ENCODE data around the gene AZU1.

Gene AZU1

DNA sequence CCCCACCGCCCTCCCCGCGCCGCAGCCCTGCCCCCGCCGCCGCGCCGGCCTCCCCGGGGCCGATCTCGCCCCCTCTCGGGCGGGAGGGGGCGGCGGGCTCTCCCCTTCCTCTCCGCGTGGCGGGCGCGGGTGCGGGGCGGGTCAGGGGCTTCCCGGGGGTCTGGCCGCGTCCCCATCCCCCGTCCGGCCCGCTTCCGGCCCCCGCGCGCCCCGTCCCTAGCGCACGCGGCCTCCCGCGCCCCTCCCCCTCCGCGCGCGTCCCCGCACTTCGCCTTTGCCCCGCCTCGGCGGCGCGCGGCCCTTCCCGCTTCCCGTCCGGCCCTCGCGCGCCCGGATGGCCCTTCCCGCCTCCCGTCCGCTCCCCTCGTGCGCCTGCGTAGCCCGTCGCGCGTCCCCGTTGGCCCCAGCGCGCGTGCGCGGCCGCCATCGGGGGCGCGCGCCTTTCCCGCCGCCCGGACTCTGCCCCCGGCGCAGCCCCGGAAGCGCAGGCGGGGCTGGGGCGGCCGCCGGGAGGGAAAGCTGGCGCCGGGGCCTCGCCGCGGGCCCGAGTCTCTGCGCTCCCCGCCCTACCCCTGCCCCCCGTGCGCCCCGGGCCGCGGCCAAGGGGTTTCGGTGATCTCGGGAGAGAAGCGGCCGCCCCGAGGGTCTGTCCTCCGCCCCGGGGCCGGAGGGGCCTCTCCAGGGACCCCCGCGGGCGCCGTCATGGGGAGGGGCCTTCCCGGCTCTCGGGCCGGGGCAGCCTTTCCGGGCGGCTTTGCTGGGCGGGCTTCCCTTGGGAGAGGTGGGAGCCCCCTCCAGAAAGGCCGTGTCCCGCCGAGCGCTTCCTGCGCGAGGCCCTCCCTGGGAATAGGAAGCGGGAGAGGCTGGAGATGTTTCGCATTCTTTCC is 29.9 kb upstream of the AZU1 start:
- DNase-seq (ENCODE audit: low read depth) = peak; percentile 57

DNA sequence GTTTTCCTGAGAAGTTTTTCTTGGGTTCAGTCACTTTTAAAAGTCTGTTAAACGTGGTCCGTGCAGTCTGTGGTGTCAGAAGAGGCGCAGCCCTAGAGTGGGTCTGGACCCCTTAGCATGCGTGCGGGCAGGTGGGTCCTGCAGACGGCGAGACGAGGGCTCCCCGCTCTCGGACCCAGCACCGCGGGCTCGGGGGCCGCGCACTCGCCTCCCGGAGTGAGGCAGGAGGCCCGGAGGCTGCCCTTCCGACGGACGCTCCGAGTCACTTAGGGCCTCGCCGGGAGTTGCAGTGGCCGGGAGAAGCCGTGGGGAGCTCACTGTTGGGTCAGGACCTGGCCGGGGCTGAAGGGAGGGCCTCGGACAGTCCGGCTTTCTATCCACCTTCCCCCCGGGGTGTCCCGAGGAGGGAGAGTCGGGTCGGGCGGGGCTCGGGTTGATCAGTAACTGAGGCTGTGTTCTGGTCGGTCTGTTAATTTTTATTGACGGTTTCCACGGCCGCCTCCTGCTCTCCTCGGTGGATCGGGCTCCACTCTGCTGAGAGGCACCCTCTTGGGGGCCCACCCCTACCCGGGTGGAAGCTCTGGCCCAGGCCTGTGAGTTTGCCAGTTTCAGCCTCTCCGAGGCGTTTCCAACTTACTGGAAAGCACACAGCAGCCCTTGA is 29.1 kb upstream of the AZU1 start:
- DNase-seq (ENCODE audit: low read depth) = no peak

DNA sequence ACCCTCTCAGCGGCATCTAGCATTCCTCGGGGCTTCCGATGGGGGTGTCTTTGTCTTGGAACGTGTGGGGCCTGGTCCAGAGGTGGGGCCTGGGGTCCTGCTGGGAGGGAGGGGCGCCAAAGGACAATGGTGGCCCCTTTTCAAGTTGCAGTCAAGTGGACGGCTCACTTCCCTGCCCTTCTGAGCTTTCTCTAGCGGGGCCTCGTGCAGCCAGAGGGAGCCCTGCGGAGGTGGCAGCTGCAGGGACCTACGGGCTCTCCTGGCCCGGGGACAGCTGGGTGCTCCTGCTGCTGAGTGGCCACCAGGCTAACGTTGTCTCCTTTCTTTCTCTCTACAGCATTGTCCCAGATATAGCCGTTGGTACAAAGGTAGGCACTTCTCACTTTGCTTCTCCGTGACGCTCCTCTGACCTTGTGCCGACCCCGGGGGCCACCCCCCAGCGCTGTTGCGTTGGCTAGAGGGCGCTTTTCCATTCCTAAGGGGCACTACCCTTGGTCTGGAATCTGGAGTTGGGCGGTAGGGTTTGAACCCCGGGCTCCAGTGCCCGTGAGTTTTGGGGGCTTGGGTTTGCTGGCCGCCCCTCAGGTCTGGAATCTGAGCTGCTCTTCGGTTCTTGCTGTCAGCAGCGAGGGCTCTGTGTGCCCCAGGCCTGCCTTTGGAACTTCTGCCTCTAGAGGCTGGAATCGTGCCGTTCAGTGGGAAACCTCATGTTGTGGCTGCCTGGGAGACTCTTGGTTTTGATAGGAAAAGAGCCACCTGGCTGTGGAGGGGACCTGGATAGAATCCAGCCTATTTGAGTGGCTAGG is 28.4 kb upstream of the AZU1 start:
- no peak for DNase-seq (ENCODE audit: low read depth)

DNA sequence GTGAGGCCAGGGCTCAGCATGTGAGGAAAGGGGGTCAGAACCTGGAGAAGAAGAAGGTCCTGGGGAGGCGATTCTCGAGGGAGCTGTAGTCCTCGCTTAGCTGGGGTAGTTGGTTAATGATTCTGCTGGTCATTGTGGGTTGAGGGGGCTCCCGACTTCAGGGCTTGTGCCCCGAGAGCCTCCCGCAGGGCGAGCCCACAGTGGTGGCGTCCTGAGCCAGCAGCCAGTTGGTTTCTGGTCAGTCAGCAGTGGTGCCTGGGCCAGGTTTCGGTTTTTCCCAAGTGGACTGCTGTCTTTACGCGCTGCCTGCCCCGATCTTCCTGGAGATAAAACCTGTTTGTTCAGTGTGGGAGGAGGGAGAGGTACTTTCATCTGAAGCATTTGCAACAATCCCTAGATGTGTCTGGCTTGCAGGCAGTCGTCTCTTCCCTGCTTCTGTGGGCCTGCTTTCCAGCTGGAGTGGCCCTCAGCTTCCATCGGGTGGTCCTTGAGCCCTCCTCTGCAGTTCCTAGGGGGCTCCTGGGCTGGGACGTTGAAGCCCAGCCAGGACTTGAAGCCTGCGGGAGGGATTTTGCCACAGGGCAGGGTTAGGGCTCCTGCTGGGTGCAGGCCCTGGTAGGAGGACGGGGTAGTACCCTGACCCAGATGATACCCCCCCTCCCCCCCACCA is 27.1 kb upstream of the AZU1 start:
- no peak for DNase-seq (ENCODE audit: low read depth)

DNA sequence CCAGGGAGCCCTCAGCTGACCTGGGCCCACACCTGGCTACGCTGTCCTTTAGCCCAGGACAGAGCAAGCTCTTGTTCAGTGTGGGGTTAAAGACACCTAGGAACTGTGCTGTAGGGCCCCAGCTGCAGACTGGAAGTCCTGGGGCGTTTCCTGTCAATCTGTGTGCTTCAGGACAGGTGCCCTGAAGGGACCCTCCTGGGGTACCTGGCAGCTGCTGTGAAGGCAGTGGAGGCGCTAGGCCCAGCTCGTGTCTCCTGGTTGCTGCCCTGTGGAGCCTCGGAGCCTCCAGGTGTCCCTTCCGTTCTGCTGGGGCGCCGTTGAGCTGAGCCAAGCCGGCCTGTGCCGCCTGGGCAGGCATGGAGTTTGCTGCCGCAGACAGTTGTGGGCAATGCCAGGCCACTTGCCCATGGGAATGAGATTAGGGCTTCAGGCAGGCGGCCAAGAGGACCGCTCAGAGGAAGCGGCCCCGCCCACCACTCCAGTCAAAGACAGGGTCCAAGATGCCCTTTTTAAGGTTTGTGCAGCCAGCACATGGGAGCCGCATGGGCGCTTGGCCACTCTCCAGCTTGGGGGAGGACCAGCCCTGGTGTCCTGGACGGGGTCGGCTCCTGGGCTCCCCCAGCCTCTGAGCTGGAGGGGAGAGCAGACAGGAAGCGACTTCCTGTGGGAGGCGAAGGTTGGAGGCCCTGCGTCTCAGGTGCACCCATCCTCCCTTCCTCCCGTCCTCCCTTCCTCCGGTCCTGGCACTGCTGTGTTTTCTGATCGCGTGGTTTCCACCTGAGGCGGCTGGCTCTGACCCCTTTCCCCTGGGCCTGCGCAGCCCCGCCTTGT is 26.4 kb upstream of the AZU1 start:
- DNase-seq (ENCODE audit: low read depth) = no peak

DNA sequence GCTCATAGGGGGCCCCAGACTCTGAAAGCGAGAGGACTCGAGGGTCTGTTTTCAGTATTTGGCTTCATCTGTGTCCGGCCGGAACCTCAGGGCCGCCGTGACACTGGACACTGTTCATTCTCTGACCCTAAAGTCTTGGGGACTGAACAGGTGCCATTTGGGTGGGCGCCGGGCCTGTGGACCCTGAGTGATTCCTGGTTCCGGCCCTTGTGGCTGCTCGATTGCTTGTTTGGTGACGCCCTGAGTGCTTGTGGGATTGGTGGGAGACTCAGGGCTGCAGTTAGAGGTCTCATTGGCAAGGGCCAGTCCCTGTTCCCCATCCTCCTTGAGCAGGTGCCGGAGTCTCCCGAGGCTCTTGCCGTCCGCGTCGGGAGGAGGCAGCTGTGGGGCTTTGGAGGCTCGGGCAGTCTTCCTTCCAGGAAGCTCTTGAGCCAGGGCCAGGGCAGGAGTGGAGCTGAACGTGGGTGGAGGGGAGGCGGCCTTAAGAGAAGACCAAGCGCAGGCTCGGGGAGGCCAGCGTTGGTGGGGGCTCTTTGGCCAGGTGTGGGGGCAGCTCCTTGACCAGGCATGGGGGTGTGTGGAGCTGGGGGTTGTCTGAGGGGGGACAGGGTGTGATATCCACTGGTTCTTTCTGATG is 25.7 kb upstream of the AZU1 start:
- no peak for DNase-seq (ENCODE audit: low read depth)

DNA sequence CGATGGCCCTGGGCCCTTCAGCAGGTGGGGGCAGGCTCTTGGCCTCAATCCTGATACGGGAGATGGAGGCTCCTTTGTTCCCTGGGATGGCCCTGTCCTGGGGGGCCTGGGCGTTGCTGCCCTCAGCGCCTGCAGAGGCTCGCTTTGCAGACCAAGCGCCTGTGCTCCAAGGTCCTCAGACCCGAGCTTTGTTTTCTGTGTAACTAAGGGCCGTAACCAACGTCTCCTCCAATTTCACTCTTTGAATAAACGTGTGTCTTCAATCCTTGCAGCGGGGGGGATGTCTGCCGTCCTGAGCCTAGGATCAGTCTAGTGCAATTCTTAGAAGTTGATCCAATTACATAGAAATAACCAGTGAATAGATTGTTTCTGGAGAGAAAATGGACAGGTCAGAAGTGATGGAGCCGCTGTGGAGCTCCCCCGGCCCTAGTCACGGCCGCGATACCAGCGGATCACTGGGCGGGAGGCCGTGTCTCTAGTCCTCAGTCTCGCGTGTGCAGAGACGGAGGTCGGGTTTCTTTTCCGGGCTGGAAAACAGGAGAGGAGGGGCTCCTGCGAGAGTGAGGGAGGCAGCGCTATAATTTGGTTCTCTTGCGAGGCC is 25.0 kb upstream of the AZU1 start:
- no peak for DNase-seq (ENCODE audit: low read depth)

DNA sequence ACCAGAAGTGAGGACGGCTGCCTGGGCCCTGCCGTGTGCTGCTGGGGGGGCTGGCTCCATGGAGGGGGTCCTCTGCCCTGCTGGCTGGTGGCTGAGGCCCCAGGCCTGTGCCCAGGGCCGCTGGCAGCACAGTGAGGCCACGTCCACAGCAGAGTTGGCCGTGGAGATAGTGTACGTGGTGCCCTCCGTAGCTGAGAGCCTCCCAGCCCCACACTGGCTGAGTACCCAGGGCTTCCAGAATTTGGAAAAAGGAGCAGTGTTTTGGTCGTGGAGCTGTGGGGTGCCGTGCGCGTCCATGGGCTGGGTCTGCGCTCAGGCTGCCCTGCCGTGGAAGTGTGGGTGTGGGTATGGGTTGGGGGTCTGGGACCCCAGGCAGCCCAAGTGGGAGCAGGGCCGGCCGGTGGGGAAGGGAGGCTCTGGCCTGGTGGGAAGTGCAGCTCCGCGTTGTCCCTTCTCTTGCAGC is 24.5 kb upstream of the AZU1 start:
- no peak for DNase-seq (ENCODE audit: low read depth)

DNA sequence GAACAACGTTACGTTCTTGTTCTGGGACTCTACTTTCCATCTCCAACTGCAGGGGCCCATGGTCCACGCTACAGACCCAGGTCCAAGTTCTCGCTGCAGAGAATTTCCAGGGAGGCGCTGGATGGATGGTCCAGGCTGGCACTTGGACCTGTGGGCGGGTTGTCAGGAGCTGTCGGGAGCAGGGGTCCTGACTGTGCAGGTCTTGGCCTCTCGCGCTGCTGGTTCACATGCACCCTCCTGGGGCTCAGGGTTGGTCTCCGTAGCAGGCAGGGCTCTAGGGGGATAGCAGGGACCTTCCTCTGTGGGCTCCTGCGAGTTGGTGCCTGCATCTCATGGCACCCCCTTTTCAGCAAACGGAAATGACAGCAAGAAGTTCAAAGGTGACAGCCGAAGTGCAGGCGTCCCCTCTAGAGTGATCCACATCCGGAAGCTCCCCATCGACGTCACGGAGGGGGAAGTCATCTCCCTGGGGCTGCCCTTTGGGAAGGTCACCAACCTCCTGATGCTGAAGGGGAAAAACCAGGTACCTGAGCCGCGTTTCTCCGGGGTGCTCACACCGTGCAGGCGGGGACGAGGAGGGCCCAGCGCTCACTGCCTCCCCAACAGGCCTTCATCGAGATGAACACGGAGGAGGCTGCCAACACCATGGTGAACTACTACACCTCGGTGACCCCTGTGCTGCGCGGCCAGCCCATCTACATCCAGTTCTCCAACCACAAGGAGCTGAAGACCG is 23.8 kb upstream of the AZU1 start:
- DNase-seq (ENCODE audit: low read depth) = no peak

DNA sequence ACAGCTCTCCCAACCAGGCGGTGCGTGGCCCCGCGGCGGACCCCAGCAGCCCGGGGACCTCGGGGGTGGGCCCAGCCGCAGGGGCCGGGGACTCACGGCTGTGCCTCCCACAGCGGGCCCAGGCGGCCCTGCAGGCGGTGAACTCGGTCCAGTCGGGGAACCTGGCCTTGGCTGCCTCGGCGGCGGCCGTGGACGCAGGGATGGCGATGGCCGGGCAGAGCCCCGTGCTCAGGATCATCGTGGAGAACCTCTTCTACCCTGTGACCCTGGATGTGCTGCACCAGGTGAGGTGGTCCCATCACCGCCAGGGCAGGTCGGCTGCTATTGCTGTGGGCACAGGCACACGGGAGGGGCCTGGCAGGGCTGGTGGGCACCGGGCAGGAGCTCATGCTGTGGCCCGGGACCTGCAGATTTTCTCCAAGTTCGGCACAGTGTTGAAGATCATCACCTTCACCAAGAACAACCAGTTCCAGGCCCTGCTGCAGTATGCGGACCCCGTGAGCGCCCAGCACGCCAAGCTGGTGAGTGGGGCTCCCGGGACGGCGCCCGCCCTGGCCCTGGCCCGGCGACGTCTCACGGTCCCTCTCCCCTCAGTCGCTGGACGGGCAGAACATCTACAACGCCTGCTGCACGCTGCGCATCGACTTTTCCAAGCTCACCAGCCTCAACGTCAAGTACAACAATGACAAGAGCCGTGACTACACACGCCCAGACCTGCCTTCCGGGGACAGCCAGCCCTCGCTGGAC is 23.0 kb upstream of the AZU1 start:
- DNase-seq (ENCODE audit: low read depth) = no peak

DNA sequence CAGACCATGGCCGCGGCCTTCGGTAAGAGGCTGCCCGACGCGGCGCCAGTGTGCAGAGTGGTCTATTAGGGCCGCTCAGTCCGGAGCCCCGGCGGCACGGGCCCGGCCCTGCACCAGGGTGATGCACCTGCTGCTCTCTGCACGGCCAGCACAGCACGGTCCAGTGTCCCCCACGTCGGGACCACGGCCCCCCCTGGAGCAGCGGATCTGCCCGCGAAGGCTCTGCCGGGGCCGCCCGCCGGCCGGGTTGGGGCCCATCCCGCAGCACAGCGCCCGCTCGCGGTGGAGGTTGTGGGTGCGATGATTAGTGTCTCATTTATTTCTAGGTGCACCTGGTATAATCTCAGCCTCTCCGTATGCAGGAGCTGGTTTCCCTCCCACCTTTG is 22.5 kb upstream of the AZU1 start:
- DNase-seq (ENCODE audit: low read depth) = no peak

DNA sequence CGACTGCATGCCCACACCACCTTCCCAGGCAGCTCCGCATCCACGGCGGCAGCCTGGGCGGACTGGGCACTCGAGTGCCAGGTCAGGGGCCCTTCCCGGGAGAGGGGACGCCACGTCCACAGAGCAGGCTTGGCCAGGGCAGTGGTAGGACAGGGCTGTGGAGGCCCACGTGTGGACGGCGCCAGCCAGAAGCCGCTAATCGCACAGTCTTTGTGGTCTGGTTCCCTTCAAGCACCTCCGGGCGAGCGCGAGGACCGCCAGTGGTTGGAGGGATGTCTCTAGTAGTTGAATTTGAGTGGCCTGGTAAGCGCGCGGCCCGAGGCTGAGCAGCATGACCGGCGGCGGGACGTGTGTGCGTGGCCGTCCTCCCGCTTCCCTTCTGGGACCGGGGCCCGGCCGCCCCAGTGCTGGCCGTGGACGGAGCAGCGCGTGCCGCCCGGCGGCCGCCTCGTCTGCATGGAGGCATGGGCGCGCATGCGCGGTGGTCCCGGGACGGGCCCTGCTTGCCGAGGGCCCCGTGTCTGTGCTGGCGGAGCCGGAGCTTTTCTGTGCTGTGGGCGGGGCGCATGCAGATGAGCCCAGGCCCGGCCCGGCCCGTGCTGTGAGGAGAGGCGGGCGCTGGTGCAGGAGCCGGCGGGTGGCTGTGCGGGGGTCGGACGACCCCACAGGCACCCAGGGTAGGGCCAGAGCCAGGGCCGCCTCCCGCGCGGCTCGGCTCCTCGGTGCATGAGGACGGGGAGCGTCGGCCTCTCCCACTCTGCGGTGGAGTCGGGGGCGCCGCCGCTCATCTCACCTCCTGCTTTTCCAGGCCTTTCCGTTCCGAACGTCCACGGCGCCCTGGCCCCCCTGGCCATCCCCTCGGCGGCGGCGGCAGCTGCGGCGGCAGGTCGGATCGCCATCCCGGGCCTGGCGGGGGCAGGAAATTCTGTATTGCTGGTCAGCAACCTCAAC is 21.8 kb upstream of the AZU1 start:
- DNase-seq (ENCODE audit: low read depth) = no peak

DNA sequence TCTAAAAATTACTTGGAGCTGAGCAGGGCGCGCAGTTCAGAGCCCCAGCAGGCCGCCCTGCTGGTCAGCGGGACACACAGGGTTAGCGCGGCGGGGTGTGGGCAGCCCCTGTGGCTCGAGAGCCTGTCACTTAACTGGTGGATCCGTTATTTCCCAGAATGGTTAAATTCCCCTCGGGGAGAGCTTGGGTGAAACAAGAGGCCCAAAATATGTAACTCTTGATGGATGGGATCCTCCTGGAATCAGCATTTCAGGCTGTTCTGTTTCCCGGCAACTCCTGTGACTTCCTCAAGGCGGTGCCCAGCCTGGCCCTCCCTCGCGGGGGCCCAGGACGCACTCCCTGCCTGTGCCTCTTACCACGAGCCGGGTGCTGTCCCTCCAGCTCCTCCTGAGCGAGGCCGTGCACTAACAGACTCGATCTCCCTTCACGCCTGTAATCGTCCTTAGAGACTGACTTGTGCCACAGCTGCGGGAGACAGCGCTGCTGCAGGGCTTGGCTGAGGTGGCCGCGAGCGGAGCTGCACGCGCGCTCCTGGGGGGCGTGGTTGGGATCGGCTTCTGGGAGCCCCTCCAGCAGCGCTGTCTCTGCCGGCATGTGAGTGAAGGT is 20.7 kb upstream of the AZU1 start:
- no peak for DNase-seq (ENCODE audit: low read depth)

DNA sequence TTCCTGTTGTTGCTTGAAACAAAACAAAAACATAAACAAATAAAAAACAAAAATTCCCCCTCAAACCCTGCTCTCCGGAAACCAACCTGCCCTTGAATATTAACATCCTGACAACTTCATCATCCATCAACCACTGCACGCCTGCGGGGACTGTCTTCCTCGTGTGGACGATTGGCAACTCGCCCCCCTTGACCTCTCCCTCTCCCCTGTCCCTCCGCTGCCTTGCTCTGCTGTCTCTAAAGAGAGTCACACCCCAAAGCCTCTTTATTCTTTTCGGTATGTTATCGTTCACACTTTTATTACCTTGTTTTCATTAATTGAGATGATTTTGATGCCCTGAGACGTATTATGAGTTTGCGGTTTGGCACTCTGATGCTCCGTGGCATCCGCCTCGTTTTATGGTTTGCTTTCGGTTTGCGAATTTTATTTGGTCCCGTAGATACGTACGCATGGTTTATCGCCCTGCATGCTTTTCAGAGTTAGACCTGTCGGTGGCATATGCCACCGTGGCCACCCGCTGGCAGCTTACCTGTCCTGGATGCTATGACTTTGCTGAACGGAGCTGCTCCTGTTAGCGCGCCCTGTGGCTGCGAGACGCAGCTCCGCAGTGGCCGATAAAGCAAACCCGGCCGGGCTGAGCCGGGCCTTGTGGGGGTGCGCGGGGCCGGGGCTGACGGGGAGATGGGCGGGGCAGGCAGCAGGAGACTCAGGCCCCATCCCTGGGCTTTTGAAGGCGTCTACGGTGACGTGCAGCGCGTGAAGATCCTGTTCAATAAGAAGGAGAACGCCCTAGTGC is 19.8 kb upstream of the AZU1 start:
- DNase-seq (ENCODE audit: low read depth) = no peak

DNA sequence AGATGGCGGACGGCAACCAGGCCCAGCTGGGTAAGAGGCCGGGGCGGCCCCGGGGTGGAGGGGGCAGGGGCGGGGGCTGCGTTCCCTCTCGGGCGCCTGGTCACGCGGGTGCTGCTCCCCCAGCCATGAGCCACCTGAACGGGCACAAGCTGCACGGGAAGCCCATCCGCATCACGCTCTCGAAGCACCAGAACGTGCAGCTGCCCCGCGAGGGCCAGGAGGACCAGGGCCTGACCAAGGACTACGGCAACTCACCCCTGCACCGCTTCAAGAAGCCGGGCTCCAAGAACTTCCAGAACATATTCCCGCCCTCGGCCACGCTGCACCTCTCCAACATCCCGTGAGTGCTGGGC is 19.2 kb upstream of the AZU1 start:
- no peak for DNase-seq (ENCODE audit: low read depth)

DNA sequence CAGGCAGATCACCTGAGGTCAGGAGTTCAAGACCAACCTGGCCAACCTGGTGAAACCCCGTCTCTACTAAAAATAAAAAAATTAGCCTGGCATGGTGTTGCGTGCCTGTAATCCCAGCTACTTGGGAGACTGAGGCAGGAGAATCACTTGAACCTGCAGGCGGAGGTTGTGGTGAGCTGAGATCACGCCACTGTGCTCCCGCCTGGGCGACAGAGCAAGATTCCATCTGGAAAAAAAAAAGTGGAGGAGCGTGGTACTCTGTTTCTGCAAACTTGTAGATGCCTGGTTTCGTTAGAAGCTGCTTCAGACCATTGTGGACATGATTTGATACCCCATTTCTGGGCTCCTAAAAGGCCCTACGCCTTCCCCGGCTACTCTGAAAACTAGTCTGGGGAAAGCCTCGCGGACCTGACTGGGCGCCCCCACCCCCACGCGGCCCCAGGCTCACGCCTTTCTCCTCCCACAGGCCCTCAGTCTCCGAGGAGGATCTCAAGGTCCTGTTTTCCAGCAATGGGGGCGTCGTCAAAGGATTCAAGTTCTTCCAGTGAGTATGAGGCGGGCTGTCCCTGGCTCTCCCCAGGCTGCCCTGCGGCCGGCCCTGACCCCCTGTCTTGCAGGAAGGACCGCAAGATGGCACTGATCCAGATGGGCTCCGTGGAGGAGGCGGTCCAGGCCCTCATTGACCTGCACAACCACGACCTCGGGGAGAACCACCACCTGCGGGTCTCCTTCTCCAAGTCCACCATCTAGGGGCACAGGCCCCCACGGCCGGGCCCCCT is 17.4 kb upstream of the AZU1 start:
- DNase-seq (ENCODE audit: low read depth) = no peak

All from stimulated activated CD8-positive, alpha-beta memory T cell treated with anti-CD3 and anti-CD28 coated beads, Interleukin-15, amount 100 ng/mL, for 1 hour (primary cell).